Aorta (tissue), 5 donors: ENCODE measurements around the gene ASCC1. TPM values are rescaled to one million over a fixed set of nuclear protein-coding genes. Genes with fewer than 3 reads are reported as not detected.
"Not testable (repeated sequence)": the region's sequence is repeated elsewhere in the genome, so short reads cannot be mapped to it uniquely, and the experiment has no call there.

Experiments used
- ATAC-seq: fragments of 200-7000 bp; cut with Tn5 transposase; one replicate; pipeline ENCODE4 v1.9.1; 2022; ENCODE audit warnings: moderate library complexity; ENCODE audit not compliant: low FRiP score
- DNase-seq, 2 donors: peaks; one replicate each; pipeline ENCODE4 v3.0.0-alpha.2; 2020
- H3K27ac ChIP-seq, 2 donors: one replicate each; pipeline ENCODE4 v1.5.1; 2013; ENCODE audit warnings: low read length in 2 of 2, mild to moderate bottlenecking in 2 of 2, moderate library complexity in 2 of 2, control low read depth in 1 of 2, inconsistent platforms in 1 of 2, low read depth in 1 of 2
- H3K27me3 ChIP-seq, 2 donors: one replicate each; pipeline ENCODE4 v1.6.1; 2013; ENCODE audit warnings: control low read depth in 1 of 2, low read length in 1 of 2, mild to moderate bottlenecking in 1 of 2, moderate library complexity in 1 of 2; ENCODE audit not compliant: insufficient read depth in 2 of 2, control insufficient read depth in 1 of 2
- H3K36me3 ChIP-seq, 2 donors: one replicate each; pipeline ENCODE4 v1.6.1; 2013; ENCODE audit warnings: control low read depth in 1 of 2, low read length in 1 of 2, mild to moderate bottlenecking in 1 of 2; ENCODE audit not compliant: insufficient read depth in 2 of 2, control insufficient read depth in 1 of 2
- H3K4me1 ChIP-seq, 2 donors: one replicate each; pipeline ENCODE4 v1.6.1; 2013; ENCODE audit warnings: low read length in 2 of 2, control low read depth in 1 of 2, mild to moderate bottlenecking in 1 of 2, moderate library complexity in 1 of 2; ENCODE audit not compliant: insufficient read depth in 2 of 2, control insufficient read depth in 1 of 2
- H3K4me3 ChIP-seq, 2 donors: one replicate each; pipeline ENCODE4 v1.5.1; 2013; ENCODE audit warnings: low read length in 2 of 2, control low read depth in 1 of 2, mild to moderate bottlenecking in 1 of 2
- H3K9me3 ChIP-seq: one replicate; pipeline ENCODE4 v1.6.1; 2013; ENCODE audit warnings: mild to moderate bottlenecking, low read length; ENCODE audit not compliant: control insufficient read depth
- WGBS, 2 donors: extraction: QIAGEN DNeasy Blood & Tissue Kit; methylation state at CpG; one replicate each; pipeline ENCODE4 v1.1.7; 2013; 5-methylcytosine and 5-hydroxymethylcytosine counted together
- intact Hi-C, 2 donors: fragments of 100-400 bp; cut with DNase I; formaldehyde crosslinking; loops; one replicate each; pipeline versions ENCODE4 v1.14.2 to v1.15.0; 2022
- polyA plus RNA-seq, 2 donors: library from polyadenylated mRNA; stranded (reverse); fragments of 200-250 nt; gene quantifications; one replicate each; pipeline ENCODE4 v1.2.3, GENCODE V29; 2013
- total RNA-seq, 2 donors: library from RNA; stranded (reverse); fragmentation: NEBNext Ultra II Directional; extraction: Animal tissue kit (Norgen Biotek cat#: 25700); gene quantifications; one replicate each; pipeline ENCODE4 v1.2.1, GENCODE V29; 2021
- donor health status: healthy with polysubstance abuse.
- donor health status: Bipolar disorder and iron deficiency.
- donor health status: DM: no; HTN: no; CAD: no.
- donor health status: DM: no; HTN: no; CAD: no.
- donor health status: DM: yes; HTN: yes; CAD: no.

Gene ASCC1
- total and polyA plus RNA-seq, 4 donors, result 19.7 to 32.3 (median 22.8) TPM

- Histone ChIP-seq H3K4me1 (peaks cover 0 to 3% of the 10 kb centered on the region in 2 donors), H3K4me3 (no peak overlapping the region), H3K36me3 (peaks cover 0 to 2% of the 10 kb centered on the region in 2 donors), H3K27me3 (no peaks in the 10 kb centered on the region), H3K27ac (peak overlapping the region; percentile 37 to 76), H3K9me3 (no peaks in the 10 kb centered on the region)
- 19 to 27% methylated on average over 6 of the region's 6 CpGs for WGBS, 2 donors
- DNase-seq (no peak), ATAC-seq (no peak)
- intact Hi-C loops, result loop anchor here (5.0 kb wide), 2 partner anchors 53 to 118 kb away; partner anchors contain the start of gene DDIT4 (in 1 of the 2)
Measured at GRCh38 chr10:72219235-72219814, 3.2 kb upstream of the ASCC1 start.

- 5 to 16% methylated on average over 2 of the region's 2 CpGs for WGBS, 2 donors
- DNase-seq (no peak), ATAC-seq (no peak)
- Histone ChIP-seq H3K9me3 (no peaks in the 10 kb centered on the region), H3K27me3 (no peaks in the 10 kb centered on the region), H3K4me3 (no peak overlapping the region), H3K27ac (peak overlapping the region in 1 of 2 donors; percentile 76), H3K4me1 (peaks cover 0 to 3% of the 10 kb centered on the region in 2 donors), H3K36me3 (peaks cover 0 to 2% of the 10 kb centered on the region in 2 donors)
- intact Hi-C loops, result loop anchor here (5.0 kb wide), 2 partner anchors 54 to 119 kb away; partner anchors contain the start of gene DDIT4 (in 1 of the 2)
Measured at GRCh38 chr10:72218726-72219125, 2.6 kb upstream of the ASCC1 start.

GRCh38 chr10:72218325-72218724 lies 2.2 kb upstream of the ASCC1 start:
- peaks cover 0 to 2% of the 10 kb centered on the region in 2 donors for H3K36me3 ChIP-seq
- DNase-seq (no peak), ATAC-seq (no peak)
- peaks cover 0 to 3% of the 10 kb centered on the region in 2 donors for H3K4me1 ChIP-seq
- 21 to 32% methylated on average over 1 of the region's 1 CpG for WGBS, 2 donors
- intact Hi-C loops, result loop anchor here (5.0 kb wide), 2 partner anchors 54 to 119 kb away; partner anchors contain the start of gene DDIT4 (in 1 of the 2)
- H3K4me3 ChIP-seq, result peak overlapping the region in 1 of 2 donors; percentile 24
- no peaks in the 10 kb centered on the region for H3K27me3 ChIP-seq
- no peaks in the 10 kb centered on the region for H3K9me3 ChIP-seq
- H3K27ac ChIP-seq, result peak overlapping the region in 1 of 2 donors; percentile 76

- H3K4me1 ChIP-seq, DNase-seq, intact Hi-C loops, H3K4me3 ChIP-seq, ATAC-seq, H3K27me3 ChIP-seq, H3K9me3 ChIP-seq, H3K36me3 ChIP-seq, H3K27ac ChIP-seq: not testable (repeated sequence)
- WGBS, 2 donors, result 94 to 97% methylated on average over 2 of the region's 2 CpGs
Measured at GRCh38 chr10:72211832-72212231, 4.2 kb downstream of the ASCC1 start.

- H3K36me3 ChIP-seq, ATAC-seq, DNase-seq, H3K27me3 ChIP-seq, H3K27ac ChIP-seq, intact Hi-C loops, H3K4me1 ChIP-seq, H3K9me3 ChIP-seq, H3K4me3 ChIP-seq: not testable (repeated sequence)
- WGBS, 2 donors, result 91 to 93% methylated on average over 11 of the region's 11 CpGs
Measured at GRCh38 chr10:72211381-72211780, 4.7 kb downstream of the ASCC1 start.

- 63 to 67% methylated on average over 2 of the region's 2 CpGs for WGBS, 2 donors
- H3K27ac ChIP-seq, H3K27me3 ChIP-seq, H3K36me3 ChIP-seq, DNase-seq, H3K4me3 ChIP-seq, intact Hi-C loops, ATAC-seq, H3K9me3 ChIP-seq, H3K4me1 ChIP-seq: not testable (repeated sequence)
Measured at GRCh38 chr10:72208526-72208925, 7.5 kb downstream of the ASCC1 start.

- Histone ChIP-seq H3K4me1 (no peaks in the 10 kb centered on the region), H3K9me3 (no peaks in the 10 kb centered on the region), H3K27ac (no peak overlapping the region), H3K36me3 (no peaks in the 10 kb centered on the region), H3K27me3 (no peaks in the 10 kb centered on the region), H3K4me3 (no peak overlapping the region)
- 90 to 91% methylated on average over 7 of the region's 7 CpGs for whole genome bisulfite sequencing, 2 donors
- ATAC-seq (no peak), DNase-seq (no peak)
- intact Hi-C loops, result no loop called here
Measured at GRCh38 chr10:72206511-72207229, 9.4 kb downstream of the ASCC1 start.

- WGBS, 2 donors, result 91 to 97% methylated on average over 1 of the region's 1 CpG
- DNase-seq (no peak), ATAC-seq (no peak)
- intact Hi-C loops, result no loop called here
- Histone ChIP-seq H3K9me3 (no peaks in the 10 kb centered on the region), H3K4me3 (no peak overlapping the region), H3K36me3 (no peaks in the 10 kb centered on the region), H3K27me3 (no peaks in the 10 kb centered on the region), H3K27ac (no peak overlapping the region), H3K4me1 (no peaks in the 10 kb centered on the region)
Measured at GRCh38 chr10:72204724-72205123, 11.4 kb downstream of the ASCC1 start.

GRCh38 chr10:72204296-72204695 lies 11.8 kb downstream of the ASCC1 start:
- Histone ChIP-seq H3K4me1 (no peaks in the 10 kb centered on the region), H3K36me3 (no peaks in the 10 kb centered on the region), H3K4me3 (no peak overlapping the region), H3K27ac (no peak overlapping the region), H3K9me3 (no peaks in the 10 kb centered on the region), H3K27me3 (no peaks in the 10 kb centered on the region)
- ATAC-seq (no peak), DNase-seq (no peak)
- 77% methylated on average over 9 of the region's 9 CpGs for WGBS, 2 donors
- intact Hi-C loops, result no loop called here
